ENCODE results near the gene SYPL2.

The SYPL2 gene

GRCh38 chr1:109493227-109493626, 26.9 kb downstream of the SYPL2 start:
- DNase-seq = no peak

- DNase-seq = peak; percentile 80
These were observed 27.6 kb downstream of the SYPL2 start, which contains the start of gene CYB561D1 for GRCh38 chr1:109493805-109494539. Gene CYB561D1 (plus strand): TSS chr1:109494094. CDS start chr1:109494140, 46 bp downstream.

DNA sequence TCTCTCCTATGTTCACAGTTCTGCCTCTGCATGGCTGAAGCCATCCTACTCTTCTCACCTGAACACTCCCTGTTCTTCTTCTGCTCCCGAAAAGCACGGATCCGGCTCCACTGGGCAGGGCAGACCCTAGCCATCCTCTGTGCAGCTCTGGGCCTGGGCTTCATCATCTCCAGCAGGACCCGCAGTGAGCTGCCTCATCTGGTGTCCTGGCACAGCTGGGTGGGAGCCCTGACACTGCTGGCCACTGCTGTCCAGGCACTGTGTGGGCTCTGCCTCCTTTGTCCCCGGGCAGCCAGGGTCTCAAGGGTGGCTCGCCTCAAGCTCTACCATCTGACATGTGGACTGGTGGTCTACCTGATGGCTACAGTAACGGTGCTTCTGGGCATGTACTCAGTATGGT, 29.4 kb downstream of the SYPL2 start:
- DNase-seq = no peak

DNA sequence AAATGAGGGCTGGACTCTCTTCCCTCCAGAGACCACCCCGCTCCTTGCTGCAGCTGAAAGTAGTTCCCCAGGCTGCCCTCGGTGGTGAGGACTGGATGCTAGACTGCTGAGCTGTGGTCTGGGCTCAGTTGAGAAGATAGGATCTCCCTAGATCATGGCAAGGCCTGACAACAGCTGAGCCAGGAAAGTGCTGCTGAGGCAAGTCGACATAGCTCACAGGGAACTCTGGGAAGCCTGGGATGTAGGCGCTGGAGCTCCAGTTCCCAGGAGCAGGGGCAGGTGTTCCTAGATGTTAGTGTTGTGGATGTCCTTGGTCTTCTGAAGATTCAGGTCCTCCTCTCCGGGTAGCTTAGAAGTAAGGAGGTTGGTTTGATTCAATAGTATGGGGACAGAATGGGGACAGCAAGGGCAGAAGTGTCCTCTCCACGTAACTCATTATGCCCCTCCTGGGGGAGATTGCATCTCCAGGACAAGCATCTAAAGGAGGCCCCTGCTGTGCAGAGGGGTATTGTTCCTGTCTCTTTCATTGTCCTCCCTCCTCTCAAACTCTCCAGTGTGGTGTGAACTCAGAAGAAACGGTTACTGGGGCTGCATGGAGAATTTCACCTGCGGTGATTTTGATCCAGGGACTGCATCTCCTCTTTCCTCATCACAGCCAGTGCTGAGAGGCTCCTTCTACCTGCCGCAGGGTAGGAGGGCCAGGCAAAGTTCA, 31.3 kb downstream of the SYPL2 start:
- no peak for DNase-seq

GRCh38 chr1:109498161-109498801, 31.9 kb downstream of the SYPL2 start:
- no peak for DNase-seq

DNA sequence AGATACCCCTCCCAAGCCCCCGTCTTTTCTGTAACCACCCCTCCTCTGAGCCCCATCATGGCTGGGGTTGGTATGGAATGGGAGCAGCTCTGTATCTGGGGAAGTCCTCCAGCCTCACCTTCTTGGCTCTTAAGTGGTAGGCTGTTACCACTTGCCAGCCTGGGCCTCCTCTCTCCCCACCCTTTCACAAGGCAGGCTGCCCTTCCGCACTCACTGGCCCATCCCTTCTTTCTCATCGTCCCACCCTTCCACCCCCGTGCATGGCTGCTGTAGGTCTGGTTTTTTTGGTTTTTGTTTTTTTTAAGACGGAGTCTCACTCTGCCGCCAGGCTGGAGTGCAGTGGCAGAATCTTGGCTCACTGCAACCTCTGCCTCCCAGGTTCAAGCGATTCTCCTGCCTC, 32.7 kb downstream of the SYPL2 start:
- no peak for DNase-seq

DNA sequence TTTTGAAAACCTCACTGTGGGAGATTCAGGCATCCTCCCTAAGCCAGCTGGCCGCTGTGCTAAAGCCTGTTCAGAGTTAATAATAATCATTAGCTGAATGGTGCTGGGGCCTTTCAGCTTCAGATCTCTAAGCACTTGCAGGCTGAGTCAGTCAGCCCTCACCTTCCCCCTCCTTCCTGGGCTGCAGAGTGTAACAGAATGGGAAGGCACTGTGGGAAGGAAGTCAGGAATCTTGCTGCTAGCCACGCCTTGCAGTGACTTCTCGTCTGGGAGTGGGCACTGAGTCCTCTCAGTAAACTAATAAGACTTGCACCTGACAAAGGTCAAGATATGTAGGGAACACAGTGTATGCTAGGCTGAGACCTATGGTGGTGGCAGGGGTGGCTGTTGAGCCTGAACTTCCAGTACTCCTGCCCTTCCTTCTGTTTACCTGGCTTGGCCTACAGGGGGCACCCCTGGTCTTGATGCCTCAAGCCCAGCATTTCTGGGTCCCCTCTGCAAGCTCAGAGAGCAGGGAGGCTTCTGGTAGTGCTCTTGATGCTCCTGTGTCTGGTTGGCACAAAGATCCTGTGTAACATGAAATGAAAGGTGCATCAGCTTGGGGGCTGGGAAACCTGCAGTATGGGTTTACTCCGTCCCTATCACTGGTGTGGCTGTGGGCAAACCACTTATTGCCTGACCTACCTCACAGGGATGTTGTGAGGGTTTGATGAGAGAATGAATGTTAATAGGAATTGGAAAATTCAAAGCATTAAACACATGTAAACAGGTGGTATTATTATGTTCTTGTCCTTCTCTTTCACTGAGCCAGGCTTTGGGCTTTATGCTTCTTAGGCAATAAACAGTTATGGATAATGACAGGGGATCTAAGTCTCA, 33.6 kb downstream of the SYPL2 start:
- DNase-seq = peak; percentile 54

DNA sequence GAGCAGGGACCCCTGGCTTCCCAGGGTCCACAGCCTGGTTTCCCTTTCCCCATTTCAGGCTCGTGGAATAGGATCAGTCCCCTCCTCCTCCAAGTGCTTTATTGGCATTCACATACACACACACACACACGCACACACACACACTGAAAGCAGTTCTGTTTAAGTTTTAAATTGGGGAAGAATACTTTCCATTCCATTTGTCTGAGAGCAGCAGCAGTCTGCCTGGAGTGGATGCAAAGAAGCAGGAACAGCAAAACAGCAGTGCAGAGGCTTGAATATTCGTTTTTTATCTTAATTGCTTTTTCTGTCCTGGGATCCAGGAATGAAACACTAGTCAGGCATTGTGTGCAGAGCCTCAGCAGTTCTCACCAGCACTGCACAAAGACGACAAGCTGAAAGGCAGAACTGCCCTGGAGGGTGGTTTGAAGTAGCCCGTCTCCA, 34.6 kb downstream of the SYPL2 start:
- DNase-seq = no peak

GRCh38 chr1:109501644-109502363, 35.5 kb downstream of the SYPL2 start:
- DNase-seq = no peak

DNA sequence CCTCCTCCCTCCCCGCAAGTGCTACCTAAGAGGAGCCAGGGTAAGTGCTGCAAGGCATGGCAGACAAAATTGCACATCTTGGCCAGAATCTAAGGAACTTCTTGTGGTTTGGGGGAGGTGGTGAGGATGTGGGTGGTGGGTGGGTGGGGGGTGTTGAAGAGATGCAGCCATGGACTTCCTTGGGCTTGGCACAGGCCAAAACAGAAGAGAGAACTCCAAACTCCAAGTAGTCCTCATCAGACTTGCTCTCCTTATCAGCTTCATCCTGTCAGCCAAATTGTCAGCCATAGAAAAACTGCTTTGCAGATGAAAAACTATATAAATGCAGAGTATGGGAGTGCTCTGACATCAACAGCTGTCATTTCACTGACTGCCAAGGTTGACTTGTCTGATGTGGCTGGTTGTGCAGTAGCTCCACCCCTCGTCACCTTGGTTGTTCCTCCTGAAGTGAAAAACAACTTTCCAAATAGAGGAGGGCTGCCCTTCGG, 36.1 kb downstream of the SYPL2 start:
- peak; percentile 76 for DNase-seq

DNA sequence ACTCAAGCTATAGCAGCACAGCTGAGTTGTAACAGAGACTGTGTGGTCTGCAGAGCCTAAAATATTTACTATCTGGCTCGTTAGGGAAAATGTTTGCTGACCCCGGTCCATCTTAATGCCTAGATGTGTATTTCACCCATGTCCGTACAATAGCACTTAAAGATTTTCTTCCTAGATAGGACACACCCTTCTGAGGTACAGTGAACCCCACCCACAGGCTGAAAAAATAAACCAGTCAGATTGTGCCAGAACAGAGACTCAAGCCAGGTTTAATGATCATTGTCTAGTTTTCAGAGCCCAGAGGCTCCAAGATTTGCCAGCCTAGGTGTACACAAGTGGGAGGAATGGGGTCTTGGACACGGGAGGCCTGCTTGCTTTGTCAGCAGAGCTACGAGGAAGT, 37.6 kb downstream of the SYPL2 start:
- no peak for DNase-seq

DNA sequence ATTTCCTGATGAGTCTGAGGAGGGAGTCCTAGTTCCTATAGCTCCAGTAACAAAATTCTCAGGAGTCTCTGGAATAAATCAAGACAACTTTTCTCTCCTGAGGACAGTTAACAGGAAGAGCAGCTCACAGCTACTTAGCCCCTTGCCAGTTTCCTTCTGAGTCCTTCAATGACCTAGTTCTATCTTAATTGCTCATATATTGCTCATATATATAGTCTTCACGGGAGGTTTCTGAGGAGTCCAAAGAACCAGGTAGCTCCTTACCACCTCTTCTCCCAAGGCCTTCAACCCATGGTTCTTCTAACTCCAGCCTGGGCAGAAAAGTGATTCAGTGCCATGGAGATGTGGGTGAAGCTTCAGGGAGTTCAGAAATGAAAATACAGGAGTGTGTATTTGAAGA, 38.6 kb downstream of the SYPL2 start:
- no peak for DNase-seq

DNA sequence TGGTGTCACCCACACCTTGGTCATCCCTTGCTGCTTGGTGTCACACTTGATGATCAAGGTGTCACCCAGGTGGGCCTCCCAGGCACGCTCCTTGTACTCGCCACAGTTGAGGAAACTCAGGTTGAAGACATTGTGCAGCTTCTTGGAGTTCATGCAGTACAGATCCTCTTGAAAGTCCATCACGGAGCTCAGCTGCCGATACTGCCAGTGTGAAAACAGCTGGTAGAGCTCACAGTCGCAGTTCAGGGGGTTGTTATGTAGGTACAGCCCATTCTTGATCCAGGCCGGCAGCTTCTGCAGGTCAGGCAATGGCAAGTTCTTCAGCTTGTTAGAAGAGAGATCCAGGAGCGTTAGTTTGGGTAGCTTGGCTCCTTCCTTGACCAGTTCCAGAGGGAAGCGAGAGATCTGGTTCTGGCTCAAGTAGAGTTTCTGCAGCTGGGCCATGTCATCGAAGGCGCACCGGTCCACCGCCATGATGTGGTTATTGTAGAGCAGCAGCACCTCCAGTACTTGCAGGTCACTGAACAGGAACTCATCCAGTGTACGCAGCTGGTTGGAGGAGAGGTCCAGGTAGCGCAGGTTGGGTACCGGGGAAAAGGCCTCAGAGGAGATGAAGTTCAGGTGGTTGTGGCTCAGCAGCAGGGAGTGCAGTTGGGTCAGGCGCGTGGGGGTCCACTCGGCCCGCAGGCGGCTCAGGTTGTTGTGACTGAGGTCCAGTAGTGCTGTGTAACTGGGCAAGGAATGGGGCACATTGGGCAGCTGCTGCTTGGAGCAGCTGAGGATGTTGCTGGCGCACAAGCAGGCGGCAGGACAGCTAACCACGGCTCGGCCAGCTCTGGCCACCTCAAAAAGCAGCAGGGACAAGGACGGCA, 41.9 kb downstream of the SYPL2 start:
- DNase-seq = no peak

DNA sequence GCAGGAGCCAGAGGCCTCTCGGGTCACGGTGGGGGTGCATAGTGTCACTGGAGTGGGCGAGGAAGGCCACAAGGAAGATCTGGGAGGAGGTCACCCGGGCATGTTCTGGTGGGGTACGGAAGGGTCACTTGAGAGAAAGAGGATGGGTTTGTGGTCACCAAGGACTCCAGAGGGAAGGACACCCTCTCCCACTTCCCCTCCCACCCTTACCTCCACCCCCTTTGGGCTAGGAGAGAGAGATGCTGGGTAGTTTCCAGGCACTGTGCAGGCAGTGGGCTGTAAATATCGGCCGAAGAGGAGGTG, 42.5 kb downstream of the SYPL2 start:
- DNase-seq = no peak

DNA sequence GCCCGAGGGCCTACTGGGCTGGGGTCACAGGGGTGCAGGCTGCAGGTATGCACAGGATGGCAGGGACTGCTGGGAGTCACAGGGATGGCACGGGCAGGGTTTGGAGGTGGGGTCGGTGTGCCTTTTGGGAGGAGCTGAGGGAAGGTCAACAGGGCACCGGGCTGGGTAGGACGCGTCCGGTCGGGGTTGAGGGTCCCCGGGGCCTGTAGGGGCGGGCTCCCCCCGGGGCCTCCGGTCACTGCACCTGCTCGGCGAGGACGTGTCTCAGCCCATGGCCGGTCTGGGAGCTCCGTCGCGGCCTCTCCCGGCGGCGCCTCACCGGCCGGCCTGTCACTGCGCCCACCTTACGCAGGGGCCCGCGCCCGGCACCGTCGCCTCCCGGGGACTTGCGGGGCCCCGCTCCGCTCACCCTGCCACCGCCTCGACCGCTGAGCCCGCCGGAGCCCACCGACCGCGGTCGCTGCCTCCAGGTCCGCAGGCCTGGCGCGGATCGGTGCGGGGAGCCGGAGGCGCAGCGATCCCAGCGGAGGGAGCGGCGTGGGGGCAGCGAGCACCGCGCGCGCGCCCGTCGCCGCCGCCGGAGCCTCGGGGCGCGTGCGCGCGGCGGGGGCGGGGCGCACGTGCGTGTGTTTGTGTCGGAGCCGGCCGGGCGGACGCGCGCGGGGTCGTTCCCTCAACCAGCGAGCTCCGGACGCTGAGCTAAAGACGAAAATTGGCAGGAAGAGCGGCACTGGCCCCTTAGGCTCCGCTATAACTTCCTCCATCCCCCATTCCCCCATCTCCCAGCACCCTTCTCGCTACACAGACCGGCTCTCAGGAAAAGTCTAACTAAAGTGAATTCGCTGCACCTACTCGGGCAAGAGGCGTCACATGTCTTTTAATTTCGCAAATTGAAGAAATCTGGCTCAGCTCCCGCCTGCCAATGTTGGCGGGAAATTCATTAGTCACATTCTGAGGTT, 43.1 kb downstream of the SYPL2 start, which contains the start of gene AMIGO1:
AMIGO1 (minus strand) TSS at position 552 of the 959 bp plus-strand sequence. CDS start 815 bp downstream, outside the sequence.
- DNase-seq = peak; percentile 30

- no peak for DNase-seq
These were observed 46.9 kb downstream of the SYPL2 start for GRCh38 chr1:109513110-109513710.

GRCh38 chr1:109514846-109515245, 48.5 kb downstream of the SYPL2 start:
- no peak for DNase-seq

DNA sequence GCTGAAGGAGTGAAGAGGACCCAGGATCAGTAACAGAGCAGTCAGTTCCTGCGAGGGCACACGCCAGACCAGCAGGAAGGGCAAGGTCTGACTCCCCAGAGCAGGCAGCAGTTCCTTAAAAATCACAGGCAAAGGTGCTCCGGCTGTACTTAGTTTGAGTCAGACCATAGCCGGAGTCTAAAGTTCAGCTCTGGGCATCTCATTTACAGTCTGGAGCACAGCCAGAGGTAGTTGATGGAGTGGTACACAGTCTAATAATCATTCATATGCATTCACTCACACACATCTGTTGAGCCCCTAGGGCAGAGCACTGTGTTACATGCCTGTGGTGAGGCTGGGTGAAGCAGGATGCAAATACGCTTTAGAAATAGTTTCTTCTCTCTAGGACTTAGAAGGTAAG, 50.5 kb downstream of the SYPL2 start:
- no peak for DNase-seq

DNA sequence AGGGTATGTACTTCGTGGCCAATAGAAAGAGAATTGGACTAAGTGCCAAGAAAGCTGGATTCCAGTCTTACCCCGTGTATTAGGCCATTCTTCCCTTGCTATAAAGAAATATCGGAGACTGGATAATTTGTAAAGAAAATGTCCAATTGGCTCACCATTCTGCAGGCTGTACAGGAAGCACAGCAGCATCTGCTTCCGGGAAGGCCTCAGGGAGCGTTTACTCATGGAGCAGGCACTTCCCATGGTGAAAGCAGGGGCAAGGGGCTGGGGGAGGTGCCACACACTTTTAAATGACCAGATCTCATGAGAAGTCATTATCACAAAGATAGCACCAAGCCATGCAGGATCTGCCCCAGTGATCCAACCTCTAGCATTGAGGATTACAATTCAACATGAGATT, 51.0 kb downstream of the SYPL2 start:
- DNase-seq = no peak

Measured in CD4-positive, alpha-beta T cell treated with Interleukin-4 for 4 hours (primary cell).